ENCODE data around the gene CNOT1.

Gene CNOT1

DNA sequence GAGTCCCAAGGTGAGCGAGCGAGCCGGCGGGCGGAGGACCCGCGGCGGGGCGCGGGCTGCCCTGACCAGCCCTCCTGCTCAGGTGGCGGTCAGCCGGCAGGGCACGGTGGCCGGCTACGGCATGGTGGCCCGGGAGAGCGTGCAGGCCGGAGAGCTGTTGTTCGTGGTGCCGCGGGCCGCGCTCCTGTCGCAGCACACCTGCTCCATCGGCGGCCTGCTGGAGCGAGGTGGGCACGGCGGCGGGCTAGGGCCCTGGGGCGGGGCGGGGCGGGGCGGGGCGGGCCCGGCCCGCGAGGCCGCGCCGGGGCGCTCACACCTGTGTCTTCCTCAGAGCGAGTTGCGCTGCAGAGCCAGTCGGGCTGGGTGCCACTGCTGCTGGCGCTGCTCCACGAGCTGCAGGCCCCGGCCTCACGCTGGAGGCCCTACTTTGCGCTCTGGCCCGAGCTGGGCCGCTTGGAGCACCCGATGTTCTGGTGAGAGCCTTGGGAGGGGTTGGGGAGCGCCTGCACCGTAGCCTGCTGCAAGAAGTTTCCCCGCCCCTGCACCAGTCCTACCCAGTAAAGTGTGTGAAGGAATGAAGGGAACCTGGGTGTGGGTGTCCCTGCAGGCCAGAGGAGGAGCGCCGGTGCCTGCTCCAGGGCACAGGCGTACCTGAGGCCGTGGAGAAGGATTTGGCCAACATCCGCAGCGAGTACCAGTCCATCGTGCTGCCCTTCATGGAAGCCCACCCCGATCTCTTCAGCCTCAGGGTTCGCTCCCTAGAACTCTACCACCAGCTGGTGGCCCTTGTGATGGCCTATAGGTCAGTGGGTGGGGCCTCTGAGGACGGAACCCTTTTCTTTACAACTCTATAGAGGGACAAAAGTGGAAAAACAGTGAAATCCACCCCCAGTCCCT lies 113.5 kb downstream of the CNOT1 start:
- no peak for DNase-seq

GRCh38 chr16:58515125-58515870 lies 114.3 kb downstream of the CNOT1 start, which contains the start of gene SETD6:
SETD6 (plus strand) TSS chr16:58515517; CDS start chr16:58515538, 21 bp downstream.
- peak; percentile 46 for DNase-seq

GRCh38 chr16:58513874-58514273 lies 115.8 kb downstream of the CNOT1 start:
- no peak for DNase-seq

DNA sequence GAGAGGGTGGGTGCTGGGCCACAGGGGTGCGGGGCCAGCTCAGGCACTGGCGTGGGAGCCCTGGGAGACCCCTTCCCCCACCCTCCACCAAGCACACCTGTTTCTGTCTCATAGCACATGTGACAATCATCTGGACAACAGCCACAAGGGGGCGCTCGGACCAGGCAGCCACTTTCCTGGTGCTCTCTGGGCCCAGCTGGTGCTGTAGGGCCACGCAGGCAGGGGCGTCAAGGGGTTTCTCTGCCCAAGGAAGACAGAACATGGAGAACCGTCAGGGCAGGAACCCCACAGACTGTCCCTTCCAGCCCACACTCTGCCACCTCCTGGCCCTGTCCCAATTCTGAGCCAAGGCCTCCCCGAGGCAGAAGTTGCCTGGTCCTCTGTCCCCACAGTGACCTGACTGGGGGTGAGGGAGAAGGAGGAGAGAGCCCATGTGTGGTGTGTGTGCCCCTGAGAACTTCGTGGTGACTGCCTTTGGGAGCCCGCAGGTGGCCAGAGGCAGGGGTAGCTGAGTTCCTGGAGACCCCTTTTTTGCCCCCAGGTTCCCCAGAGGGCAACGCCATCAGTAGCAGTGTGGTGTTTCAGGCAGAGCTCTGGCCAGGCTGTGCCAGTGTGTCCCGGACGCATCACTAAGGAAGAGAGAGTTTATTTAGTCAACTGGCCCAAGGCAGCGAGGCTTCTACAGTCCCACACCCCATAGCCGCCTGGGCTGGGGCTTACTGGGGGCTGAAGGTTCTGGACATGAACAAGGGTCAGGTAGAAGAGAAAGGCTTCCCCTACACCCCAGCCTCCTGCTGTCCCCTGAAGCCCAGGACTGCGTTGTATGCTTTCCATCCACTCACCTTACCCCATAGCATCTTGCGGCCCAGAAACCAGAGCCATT lies 117.5 kb downstream of the CNOT1 start:
- no peak for DNase-seq

GRCh38 chr16:58510776-58511628 lies 118.6 kb downstream of the CNOT1 start:
- DNase-seq: no peak

- no peak for DNase-seq
Measured at GRCh38 chr16:58510097-58510775, 119.4 kb downstream of the CNOT1 start.

DNA sequence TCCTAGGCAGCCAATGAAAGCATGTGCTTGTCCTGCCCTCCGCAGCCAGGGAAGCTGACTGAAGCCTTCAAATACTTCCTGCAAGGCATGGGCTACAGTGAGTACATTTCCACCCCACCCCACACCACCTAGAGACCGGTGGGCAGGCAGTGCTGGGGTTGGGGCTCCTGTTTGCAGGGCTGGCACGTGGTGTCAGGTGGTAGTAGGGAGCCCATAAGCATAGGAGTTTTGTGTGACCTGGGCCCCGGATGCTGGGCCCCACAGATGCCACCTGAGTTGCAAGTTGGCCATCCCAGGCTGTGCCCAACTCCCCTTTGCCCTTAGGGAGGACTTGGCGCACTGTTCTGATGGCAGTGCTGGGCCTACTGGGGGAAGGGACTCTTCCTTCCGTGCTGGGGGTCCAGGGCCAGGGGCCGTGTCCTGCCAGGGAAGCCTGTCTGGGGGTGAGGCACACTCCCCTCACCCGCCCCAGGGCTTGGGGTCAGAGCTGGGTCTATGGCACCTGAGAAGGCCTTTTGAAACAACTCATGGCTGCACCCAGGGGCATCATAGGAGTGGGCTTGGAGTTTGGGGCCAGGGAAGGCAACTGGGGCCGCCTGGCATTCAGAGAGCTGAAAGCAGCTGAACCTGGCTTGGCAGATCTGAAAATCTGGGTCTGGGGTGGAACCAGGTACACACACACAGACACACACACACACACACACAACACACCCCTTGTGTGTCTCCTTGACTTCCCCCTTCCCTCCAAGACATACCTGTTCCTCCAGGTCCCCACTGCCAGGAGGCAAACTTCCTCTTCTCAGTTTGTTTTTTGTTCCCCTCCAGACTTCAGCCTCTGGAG lies 120.2 kb downstream of the CNOT1 start:
- DNase-seq: no peak

DNA sequence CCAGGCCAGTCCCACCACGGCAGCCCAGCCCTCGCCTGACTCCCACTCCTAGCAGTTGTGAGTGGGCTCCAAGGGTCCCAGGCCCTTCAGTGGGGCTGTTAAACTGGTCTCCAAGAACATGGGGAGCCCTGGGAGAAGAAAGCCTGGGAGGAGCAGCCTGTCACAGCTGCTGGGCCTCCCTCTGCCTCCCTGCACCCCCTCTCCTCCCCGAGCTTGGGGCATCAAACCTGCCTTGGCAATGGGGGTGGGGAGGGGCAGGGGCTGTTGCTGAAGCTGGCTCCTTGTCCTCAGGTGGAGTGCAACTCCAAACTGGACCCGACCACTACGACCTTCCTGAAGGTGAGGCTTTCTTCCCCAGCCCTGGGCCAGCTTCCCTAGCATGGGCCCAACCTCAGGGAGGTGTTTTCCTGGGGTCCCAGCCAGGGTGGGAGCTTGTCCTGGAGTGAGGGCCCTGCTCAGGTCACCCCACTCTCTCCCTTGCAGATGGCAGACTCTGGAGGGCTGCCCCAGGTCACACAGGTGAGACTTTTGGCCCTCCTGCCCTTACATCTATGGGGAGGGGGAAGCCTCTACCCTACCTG lies 120.9 kb downstream of the CNOT1 start:
- DNase-seq: no peak

GRCh38 chr16:58507963-58508670 lies 121.5 kb downstream of the CNOT1 start:
- no peak for DNase-seq

DNA sequence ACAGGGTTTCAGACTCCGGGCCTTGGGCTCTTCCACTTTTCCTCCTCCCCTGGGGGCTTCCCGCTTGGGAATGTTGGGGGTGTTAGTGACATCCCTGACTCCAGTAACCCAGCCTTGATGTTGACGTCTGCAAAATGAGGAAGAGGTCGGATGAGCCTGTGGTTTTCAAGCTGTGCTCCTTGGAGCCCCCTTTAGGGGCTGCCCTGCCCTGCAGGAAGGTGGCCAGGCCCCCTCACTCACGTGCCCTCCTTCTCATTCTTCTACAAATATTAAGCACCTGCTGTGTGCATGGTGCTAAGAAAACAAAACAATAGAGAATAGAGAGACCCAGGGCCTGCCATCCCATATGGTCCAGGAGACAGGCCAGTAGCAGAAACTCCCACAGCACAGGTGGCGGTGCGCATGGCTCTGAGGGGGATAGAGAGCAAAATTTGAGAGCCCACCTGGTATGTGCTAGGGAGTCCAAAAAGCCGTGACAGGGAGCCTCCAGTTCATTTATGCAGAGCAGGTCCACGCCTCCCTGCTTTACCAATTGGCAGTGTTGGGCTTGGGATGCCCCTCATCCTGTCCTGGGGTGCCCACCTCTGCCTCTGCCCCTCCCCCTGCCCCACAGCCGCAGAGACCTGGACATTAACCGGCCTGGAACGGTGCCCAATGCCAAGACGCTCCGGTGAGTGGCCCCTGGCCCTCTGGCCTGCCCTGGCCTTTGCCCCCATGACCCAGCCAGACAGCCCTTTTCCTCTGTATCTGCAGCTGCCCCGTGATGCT lies 122.2 kb downstream of the CNOT1 start:
- no peak for DNase-seq

DNA sequence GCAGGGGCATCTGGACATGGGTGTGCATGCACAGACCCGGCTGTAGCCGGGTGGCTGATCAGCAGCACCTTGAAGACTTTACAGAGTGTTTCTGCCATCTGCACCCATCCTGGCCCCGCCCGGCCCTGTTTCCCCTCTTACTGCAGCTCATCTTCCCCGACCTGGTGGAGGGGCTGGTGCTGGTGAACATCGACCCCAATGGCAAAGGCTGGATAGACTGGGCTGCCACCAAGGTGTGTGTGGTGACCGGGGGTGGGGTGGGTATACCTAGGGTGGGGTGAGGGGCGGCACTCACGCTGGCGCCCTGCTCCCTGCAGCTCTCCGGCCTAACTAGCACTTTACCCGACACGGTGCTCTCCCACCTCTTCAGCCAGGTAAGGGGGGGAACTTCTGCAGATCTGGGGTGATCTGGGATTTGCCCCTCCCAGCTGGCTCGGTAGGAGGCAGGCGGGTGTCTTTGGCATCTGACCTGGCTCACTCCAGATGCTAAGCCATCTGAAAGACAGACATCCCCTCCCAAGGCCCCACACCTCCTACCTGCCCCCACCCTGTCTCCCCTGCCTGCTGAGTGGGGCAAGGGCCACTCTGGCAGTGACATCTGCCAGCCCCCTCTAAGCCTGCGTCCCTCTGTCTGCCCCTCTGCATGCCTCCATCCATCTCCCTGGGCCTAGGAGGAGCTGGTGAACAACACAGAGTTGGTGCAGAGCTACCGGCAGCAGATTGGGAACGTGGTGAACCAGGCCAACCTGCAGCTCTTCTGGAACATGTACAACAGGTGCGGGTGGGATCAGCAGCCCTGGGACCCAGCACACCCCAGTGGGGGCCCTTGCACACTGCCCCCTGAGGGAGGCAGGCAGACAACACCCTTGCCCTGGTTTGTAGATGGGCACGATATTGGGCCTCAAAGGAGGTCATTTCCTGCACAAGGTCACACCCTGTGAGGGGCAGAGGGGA lies 123.1 kb downstream of the CNOT1 start:
- no peak for DNase-seq

- DNase-seq: no peak
Measured at GRCh38 chr16:58503863-58504688, 125.5 kb downstream of the CNOT1 start.

- DNase-seq: no peak
Measured at GRCh38 chr16:58503166-58503862, 126.3 kb downstream of the CNOT1 start.

DNA sequence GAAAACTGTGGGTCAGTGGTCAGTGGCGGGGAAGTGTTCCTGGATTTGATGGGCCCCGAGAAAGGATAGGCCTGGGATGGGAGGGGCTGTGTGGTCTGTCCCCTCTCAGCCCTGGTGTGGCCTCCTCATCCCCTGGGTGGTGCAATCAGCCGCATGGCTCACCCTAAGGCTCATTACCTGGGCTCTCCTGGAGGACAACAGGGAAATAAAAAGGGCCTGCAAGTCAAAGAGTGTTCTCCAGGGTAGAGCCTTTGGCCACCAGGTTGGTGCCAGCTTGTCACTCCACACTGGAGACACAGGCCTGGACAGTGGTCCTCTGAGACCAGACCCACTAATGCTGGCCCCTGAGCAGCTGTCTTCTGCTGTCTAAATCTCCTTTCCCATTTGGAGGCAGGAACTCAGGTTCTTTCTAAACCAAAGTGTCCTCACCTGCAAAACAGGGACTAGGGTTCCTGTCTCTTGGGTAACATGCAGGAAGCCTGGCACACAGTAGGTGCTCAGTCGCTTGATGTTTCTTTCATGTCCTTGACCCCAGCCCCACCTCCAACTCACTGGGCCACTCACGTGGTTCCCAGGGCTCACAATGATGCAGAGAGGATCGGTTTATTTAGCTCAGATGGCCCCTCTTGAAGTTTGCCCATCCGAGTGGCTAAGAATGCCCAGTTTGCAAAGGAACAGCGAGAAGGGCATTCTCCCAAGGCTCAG lies 127.3 kb downstream of the CNOT1 start:
- DNase-seq: no peak
